GM12878 (cell line): ENCODE results near the gene ATG14. TPM values are rescaled to one million over a fixed set of nuclear protein-coding genes. Genes with fewer than 3 reads are reported as not detected.

Experiments used
- ATAC-seq: fragments of 200-7000 bp; cut with Tn5 transposase; 3 replicates; pipeline ENCODE4 v1.9.1; 2020; ENCODE audit warnings: mild to moderate bottlenecking, moderate library complexity
- BruUV-seq: library from RNA; stranded (reverse); fragments of 400-500 nt; replicated peaks from 2 replicates; lab custom pipeline; 2021; lab: Mats Ljungman, UMichigan
- CTCF ChIA-PET: fragments of 300-600 bp; sonication (Branson Sonifier 250); formaldehyde crosslinking; extraction: SDS; loops from one replicate; lab custom pipeline; 2021; ENCODE audit warnings: inconsistent platforms; lab: Yijun Ruan, JAX
- POLR2A ChIA-PET: fragments of 350-600 bp; formaldehyde crosslinking; extraction: SDS; loops from one replicate; lab custom pipeline; 2021; ENCODE audit warnings: inconsistent platforms; lab: Charles Lee
- RAD21 ChIA-PET: fragments of 300-600 bp; sonication (Branson Sonifier 250); formaldehyde crosslinking; loops from one replicate; lab custom pipeline; 2023; ENCODE audit warnings: antibody characterized with exemption; ENCODE audit not compliant: unreplicated experiment; lab: Charles Lee
- SMC1A ChIA-PET: fragments of 300-600 bp; sonication (Branson Sonifier 250); formaldehyde crosslinking; loops from one replicate; lab custom pipeline; 2023; ENCODE audit not compliant: unreplicated experiment, uncharacterized antibody; lab: Charles Lee
- DNase-seq: peaks from one replicate; pipeline ENCODE4 v3.0.0-alpha.2; 2011; ENCODE audit warnings: low read depth, low spot score
- FAIRE-seq: peaks from 3 replicates; lab custom pipeline; 2011; peaks lifted over from hg19 to GRCh38; lab: Jason Lieb, UNC
- H2AFZ ChIP-seq: 2 replicates; pipeline ENCODE4 v1.6.0; 2011; ENCODE audit warnings: low read depth, low read length, control low read depth; ENCODE audit not compliant: control insufficient read depth
- H3K27ac ChIP-seq: 2 replicates; pipeline ENCODE4 v1.5.1; 2011; ENCODE audit warnings: control low read depth; ENCODE audit not compliant: control insufficient read depth, insufficient read depth
- H3K27me3 ChIP-seq, 2 experiments: replicated peaks in 1 of 2; 2 replicates each; pipeline versions ENCODE4 v1.6.0 to v1.6.1; 2011; ENCODE audit warnings: low read length in 1 of 2; ENCODE audit not compliant: control insufficient read depth in 2 of 2, insufficient read depth in 2 of 2
- H3K36me3 ChIP-seq, 2 experiments: 2 replicates each; pipeline ENCODE4 v1.5.1; 2011; ENCODE audit warnings: low read length in 1 of 2; ENCODE audit not compliant: control insufficient read depth in 2 of 2, insufficient read depth in 2 of 2
- H3K4me1 ChIP-seq: 2 replicates; pipeline ENCODE4 v1.6.1; 2011; ENCODE audit warnings: mild to moderate bottlenecking, low read length, moderate library complexity, mixed read lengths; ENCODE audit not compliant: control insufficient read depth, insufficient read depth
- H3K4me2 ChIP-seq: 2 replicates; pipeline ENCODE4 v1.6.0; 2011; ENCODE audit warnings: control low read depth; ENCODE audit not compliant: control insufficient read depth, insufficient read depth
- H3K4me3 ChIP-seq: fragments of 200-600 bp; sonication (generic); 2 replicates; pipeline ENCODE4 v1.5.1; 2016
- H3K79me2 ChIP-seq: 2 replicates; pipeline ENCODE4 v1.6.0; 2011; ENCODE audit warnings: low read length; ENCODE audit not compliant: control insufficient read depth, insufficient read depth
- H3K9ac ChIP-seq: 2 replicates; pipeline ENCODE4 v1.8.0; 2011; ENCODE audit warnings: low read length, control low read depth, mixed read lengths; ENCODE audit not compliant: control insufficient read depth, insufficient read depth
- H3K9me3 ChIP-seq: replicated peaks from 3 replicates; pipeline ENCODE4 v1.5.1; 2011; ENCODE audit warnings: mild to moderate bottlenecking, low read length; ENCODE audit not compliant: control insufficient read depth, insufficient read depth
- H4K20me1 ChIP-seq: 2 replicates; pipeline ENCODE4 v1.6.0; 2011; ENCODE audit not compliant: control insufficient read depth, insufficient read depth
- ATF3 ChIP-seq: IDR thresholded peaks from 2 replicates; pipeline ENCODE4 v1.6.1; 2011; ENCODE audit warnings: low read depth, mild to moderate bottlenecking, low read length, moderate library complexity, borderline replicate concordance; ENCODE audit errors: extremely low read depth
- NFXL1 ChIP-seq: fragments of 450-650 bp; IDR thresholded peaks from 2 replicates; pipeline ENCODE4 v1.6.1; 2017; ENCODE audit warnings: antibody characterized with exemption, mild to moderate bottlenecking, borderline replicate concordance
- NKRF ChIP-seq: fragments of 450-650 bp; conservative IDR thresholded peaks from 2 replicates; pipeline ENCODE4 v1.6.1; 2017; ENCODE audit warnings: mild to moderate bottlenecking, moderate library complexity
- PAX8 ChIP-seq: fragments of 450-650 bp; IDR thresholded peaks from 2 replicates; pipeline ENCODE4 v1.6.1; 2017; ENCODE audit warnings: mild to moderate bottlenecking, moderate library complexity
- POLR2A ChIP-seq: IDR thresholded peaks from 2 replicates; pipeline ENCODE4 v1.6.1; 2011; ENCODE audit warnings: low read depth, mild to moderate bottlenecking, low read length
- PRDM15 ChIP-seq: fragments of 450-650 bp; formaldehyde crosslinking; IDR thresholded peaks from 2 replicates; pipeline ENCODE4 v1.4.0; 2020; ENCODE audit warnings: mild to moderate bottlenecking, moderate library complexity
- SMARCA5 ChIP-seq: fragments of 450-650 bp; IDR thresholded peaks from 2 replicates; pipeline ENCODE4 v1.6.1; 2017; ENCODE audit warnings: mild to moderate bottlenecking
- SUZ12 ChIP-seq: fragments of 200-600 bp; sonication (generic); IDR thresholded peaks from one replicate; pipeline ENCODE4 v1.6.1; 2018; ENCODE audit warnings: antibody characterized with exemption, mild to moderate bottlenecking; ENCODE audit not compliant: unreplicated experiment
- ZBTB40 ChIP-seq: fragments of 450-650 bp; IDR thresholded peaks from 2 replicates; pipeline ENCODE4 v1.6.1; 2016; ENCODE audit warnings: mild to moderate bottlenecking, moderate library complexity, borderline replicate concordance
- WGBS: methylation state at CpG from one replicate; pipeline ENCODE4 v1.1.6; 2016; ENCODE audit warnings: low lambda C conversion rate; ENCODE audit not compliant: insufficient replicate concordance, insufficient coverage; ENCODE audit errors: missing lambda C conversion rate; 5-methylcytosine and 5-hydroxymethylcytosine counted together
- in situ Hi-C: fragments of 300-500 bp; cut with MboI; formaldehyde crosslinking; loops from 9 replicates; pipeline ENCODE4 v1.14.3; 2018; ENCODE audit warnings: mixed read lengths
- intact Hi-C: fragments of 100-400 bp; cut with micrococcal nuclease; formaldehyde crosslinking; loops from one replicate; pipeline ENCODE4 v1.14.2; 2022; ENCODE audit not compliant: unreplicated experiment
- polyA plus RNA-seq, 11 experiments: library from polyadenylated mRNA; depleted of rRNA in 4 of 11; unstranded in 6 of 11; stranded (reverse) in 5 of 11; fragments of >200 nt; fragmentation: Nextera tagmentation in 4 of 11; fragmentation: Illumina TruSeq in 1 of 11; extraction: Ambion mirVana in 4 of 11; extraction: Trizol in 1 of 11; gene quantifications; 1 replicate in 1 of 11; 2 replicates in 10 of 11; pipeline versions ENCODE4 v1.2.1 to v1.2.3, GENCODE V29; 2011 to 2016; ENCODE audit warnings: inconsistent platforms in 2 of 11, missing spikeins in 2 of 11, low read depth in 1 of 11
- total RNA-seq, 4 experiments: library from RNA; depleted of rRNA in 3 of 4; stranded (reverse); fragments of >200 nt in 3 of 4; fragmentation: Illumina TruSeq in 1 of 4; extraction: Trizol in 1 of 4; gene quantifications; 2 replicates each; pipeline versions ENCODE4 v1.2.1 to v1.2.3, GENCODE V29; 2013 to 2021

The ATG14 gene
- total and polyA plus RNA-seq, 10 of the 15 experiments (the other 5 are each of a cell fraction or from before 2014, with no cell fraction given): 1.1 to 6.4 (median 5.0) TPM

- ChIA-PET SMC1A (interaction anchor here (1.4 kb wide), 1 partner anchor 13 kb away, joined by 3 read pairs; no protein-coding TSS in a partner anchor), RAD21 (no interaction called here), POLR2A (interaction anchor here (0.5 kb wide), 1 partner anchor 204 kb away, joined by 7 read pairs; no protein-coding TSS in a partner anchor), CTCF (interaction anchor here (0.9 kb wide), 1 partner anchor 15 kb away, joined by 3 read pairs; no protein-coding TSS in a partner anchor)
- ATAC-seq (no peak), FAIRE-seq (no peak), DNase-seq (no peak)
- Histone ChIP-seq H3K4me3 (no peak overlapping the region), H3K4me2 (no peak overlapping the region), H3K79me2 (no peaks in the 10 kb centered on the region), H2AFZ (no peak overlapping the region), H3K27me3 (no peaks in the 10 kb centered on the region), H3K9me3 (no peaks in the 10 kb centered on the region), H3K27ac (no peak overlapping the region), H4K20me1 (no peaks in the 10 kb centered on the region), H3K36me3 (peaks cover 3 to 7% of the 10 kb centered on the region in 2 experiments), H3K9ac (no peak overlapping the region), H3K4me1 (no peaks in the 10 kb centered on the region)
- no TSS peak for BruUV-seq
- intact Hi-C loops (no loop called here), in situ Hi-C loops (no loop called here)
- TF ChIP-seq SUZ12 (no peak), POLR2A (no peak), PRDM15 (CRISPR knock-in tag) (no peak), SMARCA5 (no peak), NKRF (no peak), PAX8 (no peak), NFXL1 (no peak), ATF3 (no peak), ZBTB40 (no peak)
- WGBS: 63% methylated on average over 5 of the region's 5 CpGs
Observed at GRCh38 chr14:55381040-55381439, 30.6 kb downstream of the ATG14 start.
